Hepatocyte (in vitro differentiated cells): ENCODE results near the gene LRBA.

Experiments
- EZH2 ChIP-seq: fragments of 200-600 bp; sonication (generic); IDR thresholded peaks from 2 replicates; pipeline ENCODE4 v1.6.1; 2016; ENCODE audit warnings: antibody characterized with exemption, mild to moderate bottlenecking, borderline replicate concordance
- TF ChIP-seq, protein P1 (sequence below): fragments of 200-600 bp; sonication (generic); IDR thresholded peaks from 2 replicates; pipeline ENCODE4 v1.5.1; 2016; ENCODE audit warnings: antibody characterized with exemption, mild to moderate bottlenecking; ENCODE audit not compliant: poor library complexity

DNA sequence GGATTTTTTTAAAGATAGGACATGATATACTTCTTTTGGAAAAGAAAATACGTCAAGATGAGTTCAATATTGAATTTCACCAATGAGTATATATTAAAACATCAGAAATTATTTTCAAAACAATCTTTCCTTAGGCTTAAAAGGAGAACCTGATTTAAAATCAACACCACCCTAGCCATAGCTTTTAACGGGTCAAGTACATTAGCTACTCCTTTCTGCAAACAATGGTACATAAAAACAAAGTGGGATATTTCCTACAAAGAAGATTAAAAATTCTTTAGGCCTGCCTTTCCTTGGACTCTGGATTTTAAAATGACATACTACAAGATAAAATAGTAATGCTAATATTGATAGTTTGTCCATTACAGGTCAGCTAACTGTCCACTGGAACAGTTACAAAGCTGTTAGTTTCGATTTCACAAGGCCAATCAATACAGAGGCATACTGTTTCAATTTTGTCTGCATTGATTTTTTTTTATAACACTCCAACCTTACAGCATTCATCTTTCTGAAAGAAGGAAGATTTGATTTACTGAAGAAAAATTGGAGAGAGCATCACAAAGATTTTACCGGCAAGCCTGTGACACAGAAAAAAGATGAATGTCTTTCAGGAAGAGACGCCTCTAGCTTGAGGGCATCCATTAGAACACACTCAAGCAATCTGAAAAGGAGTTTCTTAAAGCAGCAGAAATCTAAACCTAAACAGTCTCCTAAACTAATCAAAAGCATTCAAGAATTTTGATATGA is 335.9 kb downstream of the LRBA start:
- no peak for TF ChIP-seq EZH2
- TF ChIP-seq, protein P1, sequence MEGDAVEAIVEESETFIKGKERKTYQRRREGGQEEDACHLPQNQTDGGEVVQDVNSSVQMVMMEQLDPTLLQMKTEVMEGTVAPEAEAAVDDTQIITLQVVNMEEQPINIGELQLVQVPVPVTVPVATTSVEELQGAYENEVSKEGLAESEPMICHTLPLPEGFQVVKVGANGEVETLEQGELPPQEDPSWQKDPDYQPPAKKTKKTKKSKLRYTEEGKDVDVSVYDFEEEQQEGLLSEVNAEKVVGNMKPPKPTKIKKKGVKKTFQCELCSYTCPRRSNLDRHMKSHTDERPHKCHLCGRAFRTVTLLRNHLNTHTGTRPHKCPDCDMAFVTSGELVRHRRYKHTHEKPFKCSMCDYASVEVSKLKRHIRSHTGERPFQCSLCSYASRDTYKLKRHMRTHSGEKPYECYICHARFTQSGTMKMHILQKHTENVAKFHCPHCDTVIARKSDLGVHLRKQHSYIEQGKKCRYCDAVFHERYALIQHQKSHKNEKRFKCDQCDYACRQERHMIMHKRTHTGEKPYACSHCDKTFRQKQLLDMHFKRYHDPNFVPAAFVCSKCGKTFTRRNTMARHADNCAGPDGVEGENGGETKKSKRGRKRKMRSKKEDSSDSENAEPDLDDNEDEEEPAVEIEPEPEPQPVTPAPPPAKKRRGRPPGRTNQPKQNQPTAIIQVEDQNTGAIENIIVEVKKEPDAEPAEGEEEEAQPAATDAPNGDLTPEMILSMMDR, result no peak
